Common myeloid progenitor, CD34-positive (primary cell): ENCODE measurements around the gene GFER.

Experiments
- CTCF ChIA-PET: fragments of 350-600 bp; sonication (Branson Sonifier 250); formaldehyde crosslinking; loops from one replicate; lab custom pipeline; 2021; ENCODE audit warnings: antibody characterized with exemption; lab: Charles Lee
- POLR2A ChIA-PET: fragments of 350-600 bp; sonication (Branson Sonifier 250); formaldehyde crosslinking; loops from one replicate; lab custom pipeline; 2021; ENCODE audit warnings: antibody characterized with exemption; lab: Charles Lee
- DNase-seq, 3 donors: peaks; one replicate each; pipeline versions ENCODE4 v3.0.0 to v3.0.0-alpha.2; 2013
- H3K27ac ChIP-seq, 2 experiments: 1 replicate in 1 of 2; 2 replicates in 1 of 2; pipeline ENCODE4 v1.7.0; 2013; ENCODE audit warnings: inconsistent platforms in 2 of 2, low read length in 2 of 2, mild to moderate bottlenecking in 2 of 2, low read depth in 1 of 2, moderate library complexity in 1 of 2; ENCODE audit not compliant: severe bottlenecking in 2 of 2, insufficient read depth in 1 of 2, poor library complexity in 1 of 2
- H3K27me3 ChIP-seq, 5 experiments: replicated peaks in 2 of 5; 1 replicate in 3 of 5; 2 replicates in 2 of 5; pipeline versions ENCODE4 v1.6.1 to v1.7.0; 2013; ENCODE audit warnings: low read length in 4 of 5, mild to moderate bottlenecking in 2 of 5, moderate library complexity in 2 of 5, inconsistent platforms in 1 of 5; ENCODE audit not compliant: insufficient read depth in 5 of 5, control insufficient read depth in 4 of 5
- H3K36me3 ChIP-seq, 4 experiments: 1 replicate in 2 of 4; 2 replicates in 2 of 4; pipeline versions ENCODE4 v1.6.1 to v1.7.0; 2013; ENCODE audit warnings: low read length in 3 of 4, control low read depth in 1 of 4, mild to moderate bottlenecking in 1 of 4; ENCODE audit not compliant: control insufficient read depth in 4 of 4, insufficient read depth in 4 of 4
- H3K4me1 ChIP-seq, 4 experiments: 1 replicate in 3 of 4; 2 replicates in 1 of 4; pipeline versions ENCODE4 v1.6.1 to v1.7.1; 2013; ENCODE audit warnings: low read length in 3 of 4, mild to moderate bottlenecking in 3 of 4, control low read depth in 1 of 4, inconsistent platforms in 1 of 4, moderate library complexity in 1 of 4; ENCODE audit not compliant: control insufficient read depth in 4 of 4, insufficient read depth in 4 of 4; ENCODE audit errors: control extremely low read depth in 1 of 4
- H3K4me3 ChIP-seq, 7 experiments: 1 replicate in 4 of 7; 2 replicates in 3 of 7; pipeline versions ENCODE4 v1.5.1 to v1.7.0; 2013; ENCODE audit warnings: mild to moderate bottlenecking in 7 of 7, low read length in 6 of 7, moderate library complexity in 6 of 7, inconsistent platforms in 2 of 7, low read depth in 2 of 7, control low read depth in 1 of 7; ENCODE audit not compliant: insufficient read depth in 4 of 7, control insufficient read depth in 1 of 7; ENCODE audit errors: extremely low read depth in 1 of 7
- H3K9me3 ChIP-seq, 5 experiments: 1 replicate in 4 of 5; 2 replicates in 1 of 5; pipeline versions ENCODE4 v1.6.1 to v1.7.1; 2013; ENCODE audit warnings: low read length in 4 of 5, mild to moderate bottlenecking in 2 of 5, inconsistent platforms in 1 of 5, low read depth in 1 of 5, moderate library complexity in 1 of 5; ENCODE audit not compliant: control insufficient read depth in 4 of 5, insufficient read depth in 2 of 5; ENCODE audit errors: control extremely low read depth in 1 of 5
- WGBS: methylation state at CpG from one replicate; pipeline ENCODE4 v1.1.5; 2013; ENCODE audit not compliant: insufficient coverage; 5-methylcytosine and 5-hydroxymethylcytosine counted together

Gene GFER

DNA sequence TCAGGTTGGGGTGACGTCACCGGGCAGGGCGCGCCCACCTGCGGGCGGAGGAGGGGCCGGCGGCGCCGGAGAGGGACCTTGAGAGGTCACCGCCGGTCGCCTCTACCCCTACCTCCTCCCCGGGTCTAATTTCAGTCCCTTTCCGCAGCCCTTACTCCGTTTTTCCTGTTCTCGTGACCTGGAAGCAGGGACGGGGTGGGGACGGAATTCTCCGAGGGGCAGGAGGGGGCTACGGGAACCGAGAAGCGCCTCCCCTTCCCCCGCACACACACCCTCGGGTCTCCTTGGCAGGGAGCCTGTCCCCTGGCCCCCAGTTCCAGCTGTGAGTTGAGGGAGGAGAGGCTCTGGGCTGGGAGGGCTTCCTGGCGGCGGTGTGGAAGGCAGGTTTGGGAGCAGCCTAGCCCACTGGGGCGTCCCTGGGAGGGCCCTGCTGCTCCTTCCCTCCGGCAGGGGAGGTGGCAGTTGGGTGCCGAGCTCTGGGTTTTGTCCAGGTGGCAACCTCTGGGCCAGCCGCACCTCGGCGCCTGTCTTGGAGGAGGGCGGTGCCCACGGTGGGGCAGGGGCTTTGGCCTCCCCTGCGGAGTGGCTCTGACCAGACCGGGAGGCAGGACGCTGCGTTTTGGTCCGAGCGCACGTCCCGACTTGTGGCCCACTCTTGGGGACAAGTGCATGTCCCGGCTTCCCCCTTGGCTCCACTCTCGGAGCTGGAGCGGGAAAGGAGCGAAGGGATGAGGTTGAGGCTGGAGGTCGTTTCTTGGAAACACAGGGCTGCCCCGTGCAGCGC lies 6.5 kb downstream of the GFER start:
- CTCF ChIA-PET = no interaction called here
- peaks cover 0 to 29% (median 22%) of the 10 kb centered on the region in 4 experiments for H3K4me1 ChIP-seq
- peaks cover 0 to 19% (median 14%) of the 10 kb centered on the region in 4 experiments for H3K36me3 ChIP-seq
- DNase-seq = peak in 1 of 3 donors; percentile 10
- H3K27ac ChIP-seq = no peak overlapping the region
- H3K27me3 ChIP-seq = peaks cover 0 to 45% (median 22%) of the 10 kb centered on the region in 5 experiments
- WGBS = 2% methylated on average over 34 of the region's 50 CpGs
- POLR2A ChIA-PET = no interaction called here
- no peaks in the 10 kb centered on the region for H3K9me3 ChIP-seq
- peak overlapping the region in 6 of 7 experiments; percentile 19 to 66 (median 36) for H3K4me3 ChIP-seq

DNA sequence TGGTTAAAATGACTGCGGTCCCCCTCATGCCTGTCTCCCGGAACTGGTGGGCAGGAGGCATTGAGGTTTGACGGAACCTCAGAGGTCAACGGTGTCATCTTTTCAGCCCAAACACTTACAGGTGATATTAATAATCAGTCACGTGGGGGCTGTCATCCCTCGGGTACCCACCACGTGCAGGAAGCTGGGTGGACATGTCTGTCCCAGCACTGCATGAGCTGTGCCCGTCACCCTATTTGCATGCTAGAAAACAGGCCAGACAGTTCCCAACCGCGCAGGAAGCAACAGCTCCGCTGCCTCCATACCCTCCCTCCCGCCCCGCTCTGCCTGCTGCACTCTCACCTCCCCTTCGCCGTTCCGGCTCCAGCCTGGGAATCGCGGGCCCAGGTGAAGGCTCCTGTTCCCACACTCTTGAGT lies 7.2 kb downstream of the GFER start:
- peaks cover 0 to 45% (median 22%) of the 10 kb centered on the region in 5 experiments for H3K27me3 ChIP-seq

DNA sequence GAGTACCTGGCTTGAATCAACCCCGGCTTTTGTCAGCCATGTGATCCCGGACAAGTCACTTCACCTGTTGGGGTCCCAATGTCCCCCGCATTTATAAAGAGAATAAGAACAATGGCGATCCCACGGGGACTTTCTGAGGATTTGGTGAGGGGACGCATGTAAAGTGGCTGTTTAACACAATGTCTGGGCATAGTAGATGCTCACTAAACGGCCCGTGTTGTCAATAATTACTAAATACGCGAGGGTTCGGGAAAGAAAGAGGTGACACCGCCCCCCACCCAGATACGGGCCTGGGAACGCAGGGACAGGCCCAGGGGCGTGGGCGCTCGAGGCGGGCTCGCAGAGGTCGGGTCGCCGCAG lies 7.6 kb downstream of the GFER start:
- Histone ChIP-seq H3K4me3 (peak overlapping the region in 4 of 7 experiments; percentile 46 to 66 (median 51)), H3K27ac (no peak overlapping the region), H3K4me1 (peaks cover 0 to 29% (median 21%) of the 10 kb centered on the region in 4 experiments), H3K9me3 (no peaks in the 10 kb centered on the region), H3K36me3 (peaks cover 0 to 9% (median 5%) of the 10 kb centered on the region in 4 experiments), H3K27me3 (peaks cover 0 to 45% (median 22%) of the 10 kb centered on the region in 5 experiments)
- WGBS = 10% methylated on average over 18 of the region's 22 CpGs
- no peak for DNase-seq
- CTCF ChIA-PET = no interaction called here
- POLR2A ChIA-PET = interaction anchor here (1.0 to 1.5 kb wide), 3 partner anchors 26 to 164 kb away, joined by 3 to 6 read pairs (median 3); partner anchors contain the start of genes RPS2 and TRAF7

More for the DNA sequence above, 7.2 kb downstream of the GFER start:
- no peaks in the 10 kb centered on the region for H3K9me3 ChIP-seq
- H3K36me3 ChIP-seq = peaks cover 0 to 13% (median 9%) of the 10 kb centered on the region in 4 experiments
- H3K4me1 ChIP-seq = peaks cover 0 to 29% (median 21%) of the 10 kb centered on the region in 4 experiments
- H3K27ac ChIP-seq = no peak overlapping the region
- 1% methylated on average over 15 of the region's 18 CpGs for WGBS
- ChIA-PET CTCF (no interaction called here), POLR2A (interaction anchor here (1.2 to 1.5 kb wide), 2 partner anchors 26 to 157 kb away, joined by 3 read pairs; partner anchors contain the start of gene RPS2)
- peak in 2 of 3 donors; percentile 43 to 48 for DNase-seq
- peak overlapping the region in 4 of 7 experiments; percentile 46 to 66 (median 58) for H3K4me3 ChIP-seq

DNA sequence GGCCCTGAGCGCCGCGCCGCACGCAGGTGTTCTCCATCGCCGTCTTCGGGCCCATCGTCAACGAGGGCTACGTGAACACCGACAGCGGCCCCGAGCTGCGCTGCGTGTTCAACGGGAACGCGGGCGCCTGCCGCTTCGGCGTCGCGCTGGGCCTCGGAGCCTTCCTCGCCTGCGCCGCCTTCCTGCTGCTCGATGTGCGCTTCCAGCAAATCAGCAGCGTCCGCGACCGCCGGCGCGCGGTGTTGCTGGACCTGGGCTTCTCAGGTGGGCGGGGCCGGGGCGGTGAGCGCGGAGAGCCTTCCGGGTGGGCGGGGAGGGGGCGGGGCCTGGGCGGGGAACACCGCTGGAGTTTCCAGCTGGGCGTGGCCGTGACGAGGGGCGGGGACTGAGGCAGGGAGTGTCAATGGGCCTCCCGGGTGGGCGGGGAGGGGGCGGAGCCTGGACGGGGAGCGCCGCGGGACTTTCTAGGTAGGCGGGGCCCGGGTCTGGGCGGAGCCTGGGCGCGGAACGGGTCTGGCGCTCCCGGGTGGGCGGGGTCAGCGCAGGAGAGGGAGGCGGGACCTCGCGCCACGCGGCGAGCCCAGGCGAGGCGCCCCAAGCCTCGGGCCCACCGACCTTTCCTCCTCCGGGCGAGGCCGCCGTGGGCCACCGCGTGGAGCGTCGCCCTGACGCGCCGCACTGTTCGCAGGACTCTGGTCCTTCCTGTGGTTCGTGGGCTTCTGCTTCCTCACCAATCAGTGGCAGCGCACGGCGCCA lies 8.1 kb downstream of the GFER start:
- Histone ChIP-seq H3K27me3 (peaks cover 0 to 45% (median 22%) of the 10 kb centered on the region in 5 experiments), H3K27ac (no peak overlapping the region), H3K4me3 (peak overlapping the region in 4 of 7 experiments; percentile 46 to 66 (median 51)), H3K4me1 (peaks cover 0 to 29% (median 21%) of the 10 kb centered on the region in 4 experiments), H3K9me3 (no peaks in the 10 kb centered on the region), H3K36me3 (peaks cover 0 to 9% (median 5%) of the 10 kb centered on the region in 4 experiments)
- 4% methylated on average over 71 of the region's 96 CpGs for WGBS
- CTCF ChIA-PET = no interaction called here
- POLR2A ChIA-PET = interaction anchor here (1.0 to 1.5 kb wide), 3 partner anchors 27 to 163 kb away, joined by 3 to 6 read pairs (median 3); partner anchors contain the start of genes RPS2 and TRAF7
- DNase-seq = peak; percentile 89 to 93 (median 92)

DNA sequence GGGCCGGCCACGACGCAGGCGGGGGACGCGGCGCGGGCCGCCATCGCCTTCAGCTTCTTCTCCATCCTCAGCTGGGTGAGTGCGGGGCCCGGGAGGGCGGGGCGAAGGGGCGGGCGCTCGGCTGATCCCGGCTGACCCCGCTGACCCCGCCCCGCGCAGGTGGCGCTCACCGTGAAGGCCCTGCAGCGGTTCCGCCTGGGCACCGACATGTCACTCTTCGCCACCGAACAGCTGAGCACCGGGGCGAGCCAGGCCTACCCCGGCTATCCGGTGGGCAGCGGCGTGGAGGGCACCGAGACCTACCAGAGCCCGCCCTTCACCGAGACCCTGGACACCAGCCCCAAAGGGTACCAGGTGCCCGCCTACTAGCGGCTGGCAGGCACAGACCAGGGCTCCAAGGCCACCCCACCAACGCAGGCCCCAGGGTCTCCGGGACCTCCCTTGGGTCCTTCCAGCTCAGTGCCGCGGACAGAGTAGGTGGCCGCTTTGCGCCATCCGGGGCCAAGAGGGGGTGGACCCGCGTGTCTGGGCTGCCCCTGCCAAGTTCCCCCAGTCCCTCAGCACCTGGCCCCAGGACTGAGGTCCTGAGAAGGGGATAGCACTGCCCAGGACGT lies 8.8 kb downstream of the GFER start:
- CTCF ChIA-PET = interaction anchor here (1.2 kb wide), 1 partner anchor 11 kb away, joined by 4 read pairs; no protein-coding TSS in a partner anchor
- H3K4me3 ChIP-seq = peak overlapping the region in 2 of 7 experiments; percentile 16 to 23
- peaks cover 0 to 29% (median 21%) of the 10 kb centered on the region in 4 experiments for H3K4me1 ChIP-seq
- POLR2A ChIA-PET = interaction anchor here (1.0 to 1.5 kb wide), 2 partner anchors 155 to 162 kb away, joined by 3 to 6 read pairs; partner anchors contain the start of gene TRAF7
- DNase-seq = no peak
- peaks cover 0 to 45% (median 22%) of the 10 kb centered on the region in 5 experiments for H3K27me3 ChIP-seq
- WGBS = 54% methylated on average over 39 of the region's 50 CpGs
- no peak overlapping the region for H3K27ac ChIP-seq
- peaks cover 0 to 12% (median 9%) of the 10 kb centered on the region in 4 experiments for H3K36me3 ChIP-seq
- H3K9me3 ChIP-seq = no peaks in the 10 kb centered on the region

DNA sequence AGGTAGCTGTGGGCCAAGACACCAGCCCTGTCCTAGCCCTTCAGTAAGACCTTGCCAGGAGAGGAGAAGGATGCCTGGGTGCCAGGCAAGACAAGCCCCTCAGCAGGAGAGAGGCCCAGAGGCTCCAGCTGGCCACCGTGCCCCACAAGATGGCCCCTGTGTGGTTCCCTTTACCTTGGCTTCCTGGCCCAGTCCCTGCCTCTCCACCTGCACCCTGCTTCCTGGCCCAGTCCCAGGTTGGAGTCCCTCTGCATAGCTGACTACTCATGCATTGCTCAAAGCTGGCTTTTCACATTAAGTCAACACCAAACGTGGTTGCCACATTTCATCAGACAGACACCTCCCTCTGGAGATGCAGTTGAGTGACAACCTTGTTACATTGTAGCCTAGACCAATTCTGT lies 9.7 kb downstream of the GFER start:
- no peak for DNase-seq
- WGBS = 100% methylated on average over 2 of the region's 2 CpGs
- Histone ChIP-seq H3K27ac (no peak overlapping the region), H3K36me3 (peaks cover 0 to 21% (median 16%) of the 10 kb centered on the region in 4 experiments), H3K4me3 (no peak overlapping the region), H3K27me3 (peaks cover 0 to 36% (median 19%) of the 10 kb centered on the region in 5 experiments), H3K4me1 (peaks cover 0 to 29% (median 21%) of the 10 kb centered on the region in 4 experiments), H3K9me3 (no peaks in the 10 kb centered on the region)
- ChIA-PET POLR2A (no interaction called here), CTCF (interaction anchor here (1.2 kb wide), 2 partner anchors 11 to 42 kb away, joined by 3 to 4 read pairs; no protein-coding TSS in a partner anchor)
